ENCODE data around the gene NTN4.

- TF ChIP-seq POLR2A (IDR thresholded peaks at IDR 0.05) (no peak), CTCF (IDR thresholded peaks at IDR 0.05 in 4 of 5, conservative IDR thresholded peaks at IDR 0.05 in 1 of 5) (no peak)
These were observed 163.7 kb downstream of the NTN4 start for GRCh38 chr12:95626854-95627253.
